Astrocyte (in vitro differentiated cells and primary cell): ENCODE measurements around the gene RAP1B.

Source experiments
- CTCF ChIP-seq: IDR thresholded peaks from 2 replicates; pipeline ENCODE4 v1.5.1; 2011; ENCODE audit warnings: low read depth, mild to moderate bottlenecking, inconsistent platforms, low read length, moderate library complexity; ENCODE audit not compliant: insufficient read depth
- EZH2 ChIP-seq: IDR thresholded peaks from 2 replicates; pipeline ENCODE4 v1.6.1; 2012; ENCODE audit warnings: mild to moderate bottlenecking, low read length, inconsistent platforms; ENCODE audit not compliant: insufficient read depth

- TF ChIP-seq EZH2 (no peak), CTCF (no peak)
These were observed 2.5 kb upstream of the RAP1B start for GRCh38 chr12:68608191-68608590.
